Loucy (cell line): Measurements from ENCODE around the gene PGM3.

Source experiments
- H2AFZ ChIP-seq: fragments of 200-600 bp; sonication (generic); 2 replicates; pipeline ENCODE4 v1.6.0; 2016; ENCODE audit warnings: antibody characterized with exemption, mild to moderate bottlenecking, low read length, moderate library complexity
- H3F3A ChIP-seq: fragments of 200-600 bp; 2 replicates; pipeline ENCODE4 v1.6.0; 2016; ENCODE audit warnings: antibody characterized with exemption, low read depth, mild to moderate bottlenecking
- H3K27me3 ChIP-seq: fragments of 200-600 bp; sonication (generic); 2 replicates; pipeline ENCODE4 v1.6.1; 2014; ENCODE audit warnings: low read length, mild to moderate bottlenecking; ENCODE audit not compliant: insufficient read depth, poor library complexity, severe bottlenecking
- H3K36me3 ChIP-seq: fragments of 200-600 bp; sonication (generic); 2 replicates; pipeline ENCODE4 v1.6.1; 2016; ENCODE audit warnings: low read length; ENCODE audit not compliant: insufficient read depth
- H3K4me1 ChIP-seq: fragments of 200-600 bp; sonication (generic); 2 replicates; pipeline ENCODE4 v1.5.1; 2014; ENCODE audit warnings: low read length, mild to moderate bottlenecking; ENCODE audit not compliant: insufficient read depth, poor library complexity, severe bottlenecking
- H3K4me2 ChIP-seq: fragments of 200-600 bp; sonication (generic); 2 replicates; pipeline ENCODE4 v1.6.0; 2014; ENCODE audit warnings: antibody characterized with exemption, low read length, low read depth, mild to moderate bottlenecking; ENCODE audit not compliant: poor library complexity, severe bottlenecking
- H3K4me3 ChIP-seq: fragments of 200-600 bp; sonication (generic); 2 replicates; pipeline ENCODE4 v1.5.1; 2014; ENCODE audit warnings: low read length, mild to moderate bottlenecking, mixed read lengths; ENCODE audit not compliant: poor library complexity, severe bottlenecking
- H3K79me2 ChIP-seq: fragments of 200-600 bp; sonication (generic); 2 replicates; pipeline ENCODE4 v1.6.1; 2014; ENCODE audit warnings: low read length; ENCODE audit not compliant: insufficient read depth
- H3K9ac ChIP-seq: fragments of 200-600 bp; sonication (generic); 2 replicates; pipeline ENCODE4 v1.6.0; 2014; ENCODE audit warnings: mild to moderate bottlenecking, low read depth, low read length, moderate library complexity; ENCODE audit not compliant: poor library complexity, severe bottlenecking
- H3K9me2 ChIP-seq: fragments of 200-600 bp; sonication (generic); replicated peaks from 2 replicates; pipeline ENCODE4 v1.6.1; 2016; ENCODE audit warnings: low read depth, low read length, mixed read lengths
- H3K9me3 ChIP-seq: fragments of 200-600 bp; sonication (generic); 2 replicates; pipeline ENCODE4 v1.6.1; 2014; ENCODE audit warnings: mild to moderate bottlenecking, antibody characterized with exemption, low read length, low read depth; ENCODE audit not compliant: insufficient read depth
- H4K20me1 ChIP-seq: fragments of 200-600 bp; sonication (generic); 2 replicates; pipeline ENCODE4 v1.6.0; 2014; ENCODE audit warnings: antibody characterized with exemption, low read length, mild to moderate bottlenecking; ENCODE audit not compliant: insufficient read depth, poor library complexity, severe bottlenecking
- CTCF ChIP-seq: fragments of 200-600 bp; sonication (generic); conservative IDR thresholded peaks from 2 replicates; pipeline ENCODE4 v1.5.1; 2014; ENCODE audit warnings: mild to moderate bottlenecking, antibody characterized with exemption, low read length
- EZH2phosphoT487 ChIP-seq: fragments of 200-600 bp; IDR thresholded peaks from 2 replicates; pipeline ENCODE4 v1.6.1; 2018; ENCODE audit warnings: antibody characterized with exemption, mild to moderate bottlenecking, moderate library complexity, borderline replicate concordance

The PGM3 gene

DNA sequence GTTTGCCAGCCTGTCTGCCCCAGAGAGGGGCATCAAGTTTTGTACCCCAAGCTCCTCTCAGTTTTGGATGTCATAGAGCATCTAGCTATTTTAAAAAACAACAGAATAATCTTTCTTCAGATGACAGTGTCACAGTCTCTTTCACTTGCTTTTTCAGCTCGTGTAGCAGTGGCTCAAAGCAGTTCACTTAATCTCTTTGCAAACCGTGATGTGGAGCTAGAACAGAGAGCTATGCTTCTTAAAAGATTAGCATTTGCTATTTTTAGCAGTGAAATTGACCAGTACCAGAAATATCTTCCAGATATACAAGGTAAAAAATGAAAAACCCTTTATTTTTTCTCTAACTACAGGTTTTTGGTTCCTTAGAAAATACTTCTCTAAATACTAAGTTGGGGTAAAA is 37.3 kb downstream of the PGM3 start:
- no peaks in the 10 kb centered on the region for H3K9me3 ChIP-seq
- H3K4me3 ChIP-seq, result no peak overlapping the region
- TF ChIP-seq CTCF (no peak), EZH2phosphoT487 (no peak)
- no peaks in the 10 kb centered on the region for H3K27me3 ChIP-seq
- no peak overlapping the region for H2AFZ ChIP-seq
- H3K79me2 ChIP-seq, result no peaks in the 10 kb centered on the region
- H4K20me1 ChIP-seq, result no peaks in the 10 kb centered on the region
- no peaks in the 10 kb centered on the region for H3F3A ChIP-seq
- H3K9ac ChIP-seq, result no peak overlapping the region
- H3K4me1 ChIP-seq, result no peaks in the 10 kb centered on the region
- no peaks in the 10 kb centered on the region for H3K9me2 ChIP-seq
- no peak overlapping the region for H3K4me2 ChIP-seq
- H3K36me3 ChIP-seq, result peaks cover 27% of the 10 kb centered on the region; the same call in 1 of the 2 replicates

- Histone ChIP-seq H3K4me2 (no peak overlapping the region), H3K79me2 (no peaks in the 10 kb centered on the region), H3K9me3 (no peaks in the 10 kb centered on the region), H3F3A (no peaks in the 10 kb centered on the region), H4K20me1 (no peaks in the 10 kb centered on the region), H2AFZ (no peak overlapping the region), H3K4me1 (no peaks in the 10 kb centered on the region), H3K9me2 (no peaks in the 10 kb centered on the region), H3K36me3 (peaks cover 18% of the 10 kb centered on the region; the same call in 1 of the 2 replicates), H3K9ac (no peak overlapping the region), H3K4me3 (no peak overlapping the region), H3K27me3 (no peaks in the 10 kb centered on the region)
- no peak for TF ChIP-seq EZH2phosphoT487
- no peak for TF ChIP-seq CTCF
Observed at GRCh38 chr6:83153883-83154521, 39.1 kb downstream of the PGM3 start.

DNA sequence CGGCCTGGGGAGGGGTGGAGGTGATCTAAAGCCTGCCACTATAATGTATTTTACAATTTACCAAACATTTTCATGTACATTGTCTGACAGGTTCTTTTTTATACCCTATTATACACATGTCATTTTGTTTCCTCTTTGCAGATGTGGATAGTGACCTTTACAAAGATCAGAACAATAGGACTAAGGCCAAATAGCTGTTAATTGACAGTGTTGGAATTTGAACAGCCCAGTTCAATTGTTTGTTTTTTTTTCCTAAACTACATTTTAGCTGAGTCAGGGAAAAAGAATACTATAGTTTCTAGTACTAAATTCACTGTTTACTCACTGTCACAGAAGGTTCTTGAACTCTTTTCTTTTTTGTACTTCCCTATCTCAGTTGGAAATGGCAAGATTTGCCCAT is 40.2 kb downstream of the PGM3 start:
- Histone ChIP-seq H4K20me1 (no peaks in the 10 kb centered on the region), H3K4me2 (no peak overlapping the region), H3K36me3 (peaks cover 19% of the 10 kb centered on the region; the same call in 1 of the 2 replicates), H3K79me2 (no peaks in the 10 kb centered on the region), H3K27me3 (no peaks in the 10 kb centered on the region), H3K9ac (no peak overlapping the region), H3K9me2 (no peaks in the 10 kb centered on the region), H3F3A (no peaks in the 10 kb centered on the region), H3K4me3 (no peak overlapping the region), H2AFZ (no peak overlapping the region), H3K9me3 (no peaks in the 10 kb centered on the region), H3K4me1 (no peaks in the 10 kb centered on the region)
- TF ChIP-seq EZH2phosphoT487, result no peak
- TF ChIP-seq CTCF, result no peak
